GM19328 (cell line): ENCODE measurements around the gene ROR2.
"Not testable (repeated sequence)": the region's sequence is repeated elsewhere in the genome, so short reads cannot be mapped to it uniquely, and the experiment has no call there.

Source experiments
- ATAC-seq: cut with Tn5 transposase; IDR thresholded peaks from one replicate; pipeline ENCODE4 v1.9.1; 2021; ENCODE audit warnings: mild to moderate bottlenecking, moderate library complexity; ENCODE audit not compliant: unreplicated experiment

Gene ROR2

GRCh38 chr9:91949946-91950664, at the start of gene ROR2:
TSS of gene ROR2 (minus strand) at chr9:91950228.
- ATAC-seq = no peak

- ATAC-seq = no peak
These were observed 45.1 kb upstream of the ROR2 start for GRCh38 chr9:91995000-91995655.

- no peak for ATAC-seq
These were observed 44.4 kb upstream of the ROR2 start for GRCh38 chr9:91994422-91994821.

DNA sequence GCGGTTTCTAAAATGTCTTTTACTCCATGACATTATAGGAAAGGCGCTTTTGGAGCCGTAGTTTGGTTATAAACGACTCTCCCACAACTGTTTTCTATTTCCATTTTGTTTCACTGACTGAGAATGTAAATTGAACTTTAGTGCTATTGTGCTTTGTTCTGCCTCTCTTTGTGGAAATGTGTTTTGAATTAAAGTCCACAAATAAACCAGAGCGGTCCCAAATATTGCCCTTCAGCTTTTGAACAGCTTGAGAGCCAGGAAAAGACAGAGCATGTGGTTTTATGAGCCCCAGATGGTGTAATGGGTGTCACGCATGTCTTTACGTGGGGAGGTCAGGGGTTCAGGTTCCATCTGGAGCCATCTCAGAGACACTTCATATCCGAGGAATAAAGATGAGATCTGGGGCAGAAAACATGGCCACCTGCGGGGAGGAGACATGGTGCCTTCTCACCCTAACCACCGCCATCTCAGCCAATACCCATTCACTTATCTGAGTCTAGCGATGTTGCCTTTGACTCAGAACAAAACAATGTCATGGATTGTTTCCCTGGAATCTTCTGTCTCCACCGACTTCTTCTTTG, 42.5 kb upstream of the ROR2 start:
- no peak for ATAC-seq

GRCh38 chr9:91991721-91992341, 41.8 kb upstream of the ROR2 start:
- no peak for ATAC-seq

DNA sequence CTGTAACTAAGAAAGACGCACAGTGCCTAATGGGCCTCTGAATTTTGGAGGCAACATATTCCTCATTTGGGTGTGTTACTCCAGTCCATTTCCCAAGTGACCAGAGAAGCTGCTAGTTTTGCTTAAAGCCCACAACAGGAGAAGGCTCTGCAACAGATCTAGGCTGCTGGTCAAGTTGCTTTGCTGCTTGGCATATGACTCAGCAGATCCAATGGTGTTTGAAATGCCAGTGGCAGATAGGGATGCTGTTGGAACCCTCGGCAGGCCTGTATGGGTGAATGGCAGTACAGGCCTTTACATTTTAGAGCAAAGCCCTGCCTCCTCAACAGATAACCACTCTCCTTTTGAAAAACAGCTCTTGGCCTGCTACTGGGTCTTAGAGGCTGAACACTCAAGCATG, 36.2 kb upstream of the ROR2 start:
- ATAC-seq = no peak

DNA sequence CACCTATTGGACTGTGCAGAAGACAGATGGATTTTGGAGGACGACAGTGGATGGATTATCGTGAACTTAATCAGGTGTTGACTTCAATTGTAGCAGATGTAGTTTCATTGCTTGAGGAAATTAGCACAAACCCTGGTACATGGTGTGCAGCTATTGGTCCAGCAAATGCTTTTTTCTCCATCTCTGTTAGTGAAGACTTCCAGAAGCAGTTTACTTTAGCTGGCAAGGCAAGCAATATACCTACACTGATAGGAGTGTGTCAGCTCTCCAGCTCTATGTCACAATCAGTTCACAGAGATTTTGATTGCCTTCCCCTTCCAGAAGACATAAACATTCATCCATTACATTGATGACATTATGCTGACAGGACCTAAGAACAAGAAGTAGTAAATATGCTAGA, 35.7 kb upstream of the ROR2 start:
- no peak for ATAC-seq

GRCh38 chr9:91978740-91979414, 28.8 kb upstream of the ROR2 start:
- no peak for ATAC-seq

DNA sequence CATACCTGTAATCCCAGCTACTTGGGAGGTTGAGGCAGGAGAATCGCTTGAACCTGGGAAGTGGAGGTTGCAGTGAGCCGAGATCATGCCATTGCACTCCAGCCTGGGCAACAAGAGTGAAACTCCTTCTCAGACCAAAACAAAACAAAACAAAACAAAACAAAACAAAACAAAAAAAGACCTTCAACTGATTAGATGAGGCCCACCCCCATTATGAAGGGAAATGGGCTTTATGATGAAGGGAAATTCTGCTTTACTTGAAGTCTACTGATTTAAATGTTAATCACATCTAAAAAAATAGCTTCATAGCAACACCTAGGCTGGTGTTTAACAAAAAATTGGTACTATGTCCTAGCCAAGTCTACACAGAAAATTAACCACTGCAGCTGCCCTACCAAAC, 25.2 kb upstream of the ROR2 start:
- not testable (repeated sequence) for ATAC-seq

DNA sequence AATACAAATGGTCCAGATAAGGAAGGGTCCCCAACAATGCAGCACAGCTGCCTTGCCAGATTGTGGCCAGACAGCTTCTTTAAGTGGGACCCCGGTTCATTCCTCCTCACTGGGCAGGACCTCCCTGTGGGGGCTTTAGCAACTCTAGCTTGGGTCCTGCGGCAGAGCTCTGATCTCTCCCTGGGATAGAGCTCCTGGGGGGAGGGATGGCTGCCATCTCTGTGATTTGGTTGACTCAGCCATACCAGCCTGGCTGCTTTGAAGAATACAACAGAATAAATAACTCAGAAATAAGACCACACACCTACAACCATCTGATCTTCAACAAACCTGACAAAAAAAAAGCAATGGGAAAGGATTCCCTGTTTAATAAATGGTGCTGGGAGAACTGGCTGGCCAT, 22.7 kb upstream of the ROR2 start:
- ATAC-seq = no peak

- no peak for ATAC-seq
These were observed 22.1 kb upstream of the ROR2 start for GRCh38 chr9:91972076-91972626.

- ATAC-seq = no peak
These were observed 17.2 kb upstream of the ROR2 start for GRCh38 chr9:91967259-91967658.

GRCh38 chr9:91966503-91966902, 16.5 kb upstream of the ROR2 start:
- no peak for ATAC-seq

DNA sequence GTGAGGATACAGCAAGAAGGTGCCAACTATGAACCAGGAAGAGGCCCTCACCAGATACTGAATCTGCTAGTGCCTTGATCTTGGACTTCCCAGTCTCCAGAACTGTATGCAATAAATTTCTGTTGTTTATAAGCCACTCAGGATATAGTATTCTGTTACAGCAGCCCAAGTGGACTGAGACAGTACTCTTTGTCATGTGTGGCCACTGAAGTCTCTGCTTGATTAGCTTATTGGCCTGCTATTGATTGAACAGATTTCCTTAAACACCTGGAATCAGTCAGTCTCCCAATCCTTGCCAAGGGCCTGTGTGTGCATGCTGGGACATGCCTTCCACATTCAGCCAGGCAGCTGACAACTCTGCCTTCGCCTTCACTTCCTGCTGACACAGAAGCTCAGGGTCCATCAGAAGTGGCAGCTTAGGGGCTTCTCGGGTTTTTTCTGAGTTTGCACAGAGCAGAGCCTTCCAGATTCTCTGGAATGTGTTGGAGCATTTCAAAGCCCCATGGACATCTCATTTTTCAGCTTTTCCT, 13.7 kb upstream of the ROR2 start:
- ATAC-seq = no peak

- ATAC-seq = no peak
These were observed 10.3 kb upstream of the ROR2 start for GRCh38 chr9:91960367-91960766.

- ATAC-seq = no peak
These were observed 8.1 kb upstream of the ROR2 start for GRCh38 chr9:91958174-91958573.

- no peak for ATAC-seq
These were observed 4.9 kb upstream of the ROR2 start for GRCh38 chr9:91954841-91955471.

GRCh38 chr9:91953718-91954117, 3.7 kb upstream of the ROR2 start:
- no peak for ATAC-seq

GRCh38 chr9:91951944-91952520, 2.0 kb upstream of the ROR2 start:
- ATAC-seq = no peak

DNA sequence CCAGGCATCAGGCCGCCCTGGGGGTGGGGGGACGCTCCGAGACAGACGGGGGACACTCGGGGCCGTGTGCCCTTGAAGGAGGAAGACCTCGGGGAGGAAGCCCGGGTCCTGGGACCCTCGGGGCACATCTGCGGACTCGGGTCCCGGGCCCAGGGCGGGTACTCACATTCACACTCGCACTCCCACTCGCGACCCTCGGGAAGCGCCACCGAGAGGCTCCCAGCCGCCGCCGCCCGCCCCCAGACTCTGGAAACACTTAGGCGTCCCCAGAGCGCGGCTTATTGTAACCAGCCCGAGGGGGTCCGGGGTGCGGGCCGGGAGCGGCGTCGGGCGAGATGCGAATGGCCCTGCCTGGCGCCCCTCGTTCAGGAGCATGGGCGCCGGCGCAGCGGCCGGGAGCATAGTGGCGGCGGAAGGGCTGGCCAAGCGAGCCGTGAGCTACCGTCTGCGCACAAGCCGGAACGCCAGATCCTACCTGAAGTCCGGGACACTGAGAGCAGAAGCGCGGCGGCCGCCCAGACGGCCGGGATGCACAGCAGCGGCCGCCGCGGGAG, 559 bp downstream of the ROR2 start:
- no peak for ATAC-seq
